ENCODE data around the gene OCA2.

The OCA2 gene

DNA sequence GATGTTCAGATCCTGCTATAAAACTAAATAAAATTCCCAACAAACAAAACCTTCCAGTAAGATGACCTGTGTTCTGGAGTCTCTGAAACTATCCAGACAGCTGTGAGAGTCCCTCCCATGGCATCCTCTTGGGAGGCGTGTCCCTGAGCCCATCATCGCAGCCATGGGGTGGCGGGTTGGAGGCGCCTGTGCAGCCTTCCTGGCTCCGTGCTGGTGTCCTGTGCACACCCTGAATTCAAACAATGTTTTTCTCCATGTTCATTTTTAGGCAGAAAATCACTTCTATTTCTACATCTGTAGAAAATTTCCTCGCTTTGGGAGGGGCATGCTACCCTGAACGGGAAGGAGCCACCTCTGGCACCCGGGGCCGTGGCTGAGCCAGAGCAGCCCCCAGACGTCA lies 19.4 kb upstream of the OCA2 start:
- no peak for DNase-seq

DNA sequence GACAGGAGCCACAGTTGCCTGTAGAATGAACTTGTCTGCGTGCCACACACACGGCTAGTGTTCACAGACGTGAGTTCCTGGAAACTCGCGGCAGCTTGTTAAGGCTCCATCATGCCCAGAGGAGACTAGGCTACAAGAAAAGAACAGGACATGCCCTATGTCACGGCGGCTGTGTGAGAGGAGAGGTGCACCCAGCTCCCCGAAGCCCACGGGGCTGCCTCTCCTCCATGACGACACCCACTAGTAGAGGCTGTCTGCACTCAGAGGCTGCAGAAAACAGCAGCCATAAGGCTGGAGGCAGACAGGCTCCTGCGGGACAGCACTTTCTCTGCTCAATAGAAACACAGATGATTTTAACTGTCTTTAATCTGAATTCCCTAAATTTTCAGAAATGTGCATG lies 19.0 kb upstream of the OCA2 start:
- no peak for DNase-seq

DNA sequence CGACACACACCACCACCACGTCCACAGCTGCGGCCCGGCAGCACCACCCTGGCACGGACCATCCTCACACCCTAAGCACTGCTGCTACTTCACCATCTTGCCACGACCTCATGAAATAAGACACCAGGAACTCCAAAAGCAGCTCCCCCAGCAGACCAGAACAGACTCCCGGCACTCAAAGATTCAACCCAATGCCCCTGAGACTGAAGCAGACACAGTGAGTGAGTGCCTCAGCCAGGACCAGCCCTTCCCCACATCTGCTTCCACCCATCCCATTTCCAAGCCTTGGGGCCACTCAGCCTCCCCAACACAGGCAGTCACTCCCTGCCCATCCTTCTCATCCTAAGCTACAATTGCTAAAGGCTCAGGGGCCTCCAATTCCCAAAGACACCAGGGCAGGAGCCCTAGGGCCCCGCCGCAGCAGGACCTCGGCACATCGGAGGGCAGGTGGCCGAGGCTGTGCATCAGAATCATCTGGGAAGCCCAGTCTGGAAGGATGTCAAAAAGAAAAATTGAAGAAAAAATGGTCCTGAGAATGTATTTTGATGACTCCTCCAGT lies 18.4 kb upstream of the OCA2 start:
- no peak for DNase-seq

DNA sequence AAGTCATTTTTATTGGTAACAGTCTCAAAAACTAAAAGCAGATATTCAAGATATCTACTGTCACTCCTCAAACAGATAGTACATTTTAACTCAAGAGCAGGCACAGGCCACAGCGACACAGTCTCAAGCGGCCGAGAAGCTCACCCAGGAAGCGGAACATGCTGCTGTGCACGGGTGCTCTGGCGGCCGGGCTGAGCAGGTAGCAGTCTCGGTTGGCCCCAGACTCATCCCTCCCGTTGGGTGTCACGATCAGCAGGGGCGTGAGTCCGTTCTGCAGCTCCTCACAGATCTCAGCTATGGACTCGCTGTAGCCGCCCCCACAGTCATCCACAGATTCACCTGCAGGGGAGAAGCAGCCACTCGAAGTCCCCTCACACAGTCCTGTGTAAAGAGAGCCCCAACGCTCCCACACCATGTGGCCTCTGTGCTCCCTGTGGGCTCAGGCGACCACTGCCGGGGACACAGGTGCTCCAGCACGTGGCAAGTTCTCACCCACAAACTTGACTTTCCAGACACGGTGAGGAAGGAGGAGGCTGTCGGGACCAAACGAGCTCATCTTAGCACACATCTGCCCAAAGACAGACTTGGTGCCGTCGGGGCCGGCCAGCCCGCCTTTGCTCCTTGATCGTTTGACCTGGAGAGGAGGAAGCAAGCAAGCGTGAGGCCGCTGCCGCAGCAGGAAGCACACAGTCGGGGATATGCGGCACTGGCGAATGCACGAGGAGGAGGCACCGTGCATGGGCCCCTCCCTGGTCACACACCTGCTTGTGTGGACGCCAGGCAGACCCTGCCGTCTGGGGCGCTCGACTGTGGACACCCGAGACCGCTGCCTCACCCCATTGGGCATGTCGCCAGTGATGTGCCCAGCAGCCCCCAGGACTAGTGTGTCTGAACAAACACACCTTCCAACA lies 17.7 kb upstream of the OCA2 start:
- DNase-seq: no peak

GRCh38 chr15:28115871-28116270 lies 16.8 kb upstream of the OCA2 start:
- no peak for DNase-seq

GRCh38 chr15:28114721-28115622 lies 15.9 kb upstream of the OCA2 start:
- DNase-seq: no peak

DNA sequence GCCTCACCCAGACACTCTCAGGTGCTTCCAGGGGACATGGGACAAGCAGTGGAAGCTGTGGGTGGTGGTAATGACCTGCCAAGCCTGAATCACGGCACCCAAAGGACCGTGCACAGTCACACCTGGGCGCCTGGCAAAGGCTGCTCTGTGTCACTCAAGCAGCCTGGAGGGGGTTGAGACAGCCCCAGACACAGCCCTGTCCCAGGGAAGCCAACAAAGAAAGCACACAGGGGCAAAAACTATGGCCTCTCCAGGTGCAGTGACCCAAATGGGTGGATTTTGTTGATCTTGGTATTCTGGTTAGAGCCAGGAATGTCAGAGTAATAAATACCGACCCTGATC lies 15.0 kb upstream of the OCA2 start:
- no peak for DNase-seq

DNA sequence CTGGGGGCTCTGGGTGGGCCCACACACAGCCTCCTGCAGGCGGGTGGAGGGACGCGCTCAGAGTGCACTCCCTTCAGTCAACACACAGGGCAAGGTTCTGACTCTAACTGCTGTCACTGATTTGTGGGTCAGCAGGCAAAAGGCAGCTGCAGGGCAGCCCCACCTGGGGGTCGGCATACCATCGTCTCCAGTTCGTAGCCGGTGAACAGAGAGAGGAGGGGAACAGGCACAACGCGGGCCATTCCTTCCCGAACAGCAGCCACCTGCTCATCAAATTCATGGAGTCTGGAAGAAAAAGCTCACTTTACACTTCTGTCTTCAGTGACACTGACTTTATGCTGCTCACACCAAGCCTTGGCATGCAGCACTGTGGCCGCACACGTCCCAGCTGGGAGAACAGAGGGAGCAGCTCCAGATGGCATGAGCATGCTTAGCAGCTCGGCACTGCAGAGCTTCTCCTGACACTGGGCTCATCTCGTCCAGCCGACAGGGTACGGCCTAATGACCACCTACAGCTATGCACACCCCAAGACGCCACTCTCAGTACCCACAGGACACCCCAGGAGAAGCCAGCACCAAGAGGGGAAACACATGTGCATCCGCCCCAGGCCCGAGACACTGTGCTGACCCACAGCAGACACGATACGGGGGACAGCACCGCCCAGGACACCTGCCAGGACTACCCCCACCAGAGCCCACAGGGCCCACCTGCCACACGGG lies 14.4 kb upstream of the OCA2 start:
- no peak for DNase-seq

DNA sequence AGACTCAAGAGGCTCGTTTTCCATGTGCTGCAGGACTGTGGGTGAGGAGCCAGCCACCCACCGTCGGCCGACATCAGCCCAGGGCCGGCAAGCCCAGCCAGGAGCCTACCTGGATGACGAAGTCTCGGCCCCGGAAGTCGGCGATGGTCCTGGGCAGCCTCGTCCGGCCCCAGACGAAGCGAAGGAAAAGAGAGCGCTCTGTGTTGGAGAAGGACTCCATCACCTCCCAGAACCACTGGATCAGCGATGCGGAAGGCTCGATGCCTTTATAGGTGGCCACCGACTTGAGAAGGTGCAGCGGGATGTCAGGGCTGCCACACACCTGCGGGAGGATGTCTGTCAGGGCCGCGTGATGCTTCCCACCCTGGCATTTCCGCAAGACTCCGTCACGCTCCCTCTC lies 13.8 kb upstream of the OCA2 start:
- no peak for DNase-seq

- no peak for DNase-seq
These were observed 13.1 kb upstream of the OCA2 start for GRCh38 chr15:28112101-28112760.

DNA sequence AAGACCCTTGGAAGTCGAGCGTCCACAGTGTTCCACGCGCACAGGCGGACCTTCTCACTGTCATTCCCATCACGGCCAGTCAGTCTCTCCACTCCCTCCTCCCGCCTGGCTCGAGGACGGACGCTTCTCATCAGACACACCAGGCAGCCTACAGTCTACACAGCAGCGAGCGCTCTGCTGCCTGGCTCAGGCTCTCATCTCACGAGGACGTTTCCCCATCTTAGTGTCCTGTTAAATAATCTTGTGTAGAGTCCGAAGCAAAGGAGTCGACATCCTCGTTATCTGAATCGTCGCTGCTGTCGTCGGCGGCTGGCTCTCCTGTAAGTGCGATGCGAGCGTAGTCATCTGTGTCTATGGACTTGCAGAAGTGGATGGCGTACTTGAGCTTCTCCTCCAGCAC lies 12.4 kb upstream of the OCA2 start:
- no peak for DNase-seq

- DNase-seq: no peak
These were observed 11.4 kb upstream of the OCA2 start for GRCh38 chr15:28110481-28110881.

GRCh38 chr15:28109626-28110455 lies 10.7 kb upstream of the OCA2 start:
- no peak for DNase-seq

DNA sequence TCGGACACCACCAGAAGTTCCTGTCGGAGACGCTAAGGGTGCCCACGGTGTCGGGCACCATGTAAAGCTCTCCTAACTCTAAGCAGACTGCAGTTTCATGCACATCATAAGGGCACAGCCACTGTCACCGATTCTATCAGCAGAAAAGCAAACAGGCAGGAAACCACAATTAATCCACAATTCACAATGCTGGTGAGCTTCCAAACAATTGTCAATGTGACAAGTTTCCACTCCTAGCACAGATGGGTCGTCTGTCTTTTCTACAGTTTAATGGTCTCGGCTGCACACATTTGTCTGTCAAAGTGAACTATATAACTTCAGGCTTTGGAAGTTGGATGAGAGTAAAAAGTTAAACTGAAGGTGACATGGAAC lies 8.8 kb upstream of the OCA2 start:
- no peak for DNase-seq

GRCh38 chr15:28107111-28107903 lies 8.2 kb upstream of the OCA2 start:
- DNase-seq: no peak

- no peak for DNase-seq
These were observed 7.4 kb upstream of the OCA2 start for GRCh38 chr15:28106294-28107110.

GRCh38 chr15:28105793-28106192 lies 6.7 kb upstream of the OCA2 start:
- DNase-seq: no peak

- no peak for DNase-seq
These were observed 6.2 kb upstream of the OCA2 start for GRCh38 chr15:28105224-28105791.

DNA sequence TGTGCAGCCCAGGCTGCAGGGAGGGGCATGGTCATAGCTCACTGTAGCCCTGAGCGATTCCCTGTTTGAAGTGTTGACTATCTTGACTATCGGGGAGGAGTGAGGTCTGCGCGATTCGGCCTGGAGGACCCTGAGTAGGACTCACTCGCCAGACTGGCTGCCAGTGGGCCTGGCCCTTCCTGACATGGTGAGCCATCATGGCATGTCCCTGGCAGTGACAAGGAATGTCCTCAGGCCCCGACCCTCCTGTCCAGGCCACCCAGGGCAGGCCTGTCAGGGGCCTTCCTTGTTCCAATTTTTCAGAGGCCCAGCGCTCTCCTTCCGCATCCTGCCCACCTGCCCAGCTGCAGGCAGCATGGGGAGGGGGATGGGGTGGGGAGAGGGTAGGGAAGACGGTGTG lies 5.2 kb upstream of the OCA2 start:
- no peak for DNase-seq

DNA sequence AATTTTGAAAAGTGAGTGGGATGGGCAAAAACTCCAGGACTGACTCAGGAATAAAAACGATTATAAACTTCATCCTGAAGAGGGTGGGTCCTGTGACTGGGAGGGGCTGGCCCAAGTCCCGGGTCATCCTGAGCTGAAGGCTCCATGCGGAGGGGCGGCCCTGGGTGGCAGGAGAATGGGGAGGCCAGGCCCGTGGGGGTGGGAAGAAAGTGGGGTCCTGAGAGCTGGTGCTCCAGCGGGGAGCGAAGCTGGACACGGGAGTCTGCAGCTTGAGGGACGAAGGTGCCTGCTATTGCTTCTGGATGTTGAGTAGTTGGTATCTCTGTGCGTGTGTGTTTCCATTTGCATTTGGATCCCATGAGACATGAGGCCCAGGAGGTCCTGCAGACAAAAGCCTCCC lies 4.7 kb upstream of the OCA2 start:
- no peak for DNase-seq
